Lower leg skin (tissue), 4 donors: ENCODE results near the gene EIF3M. TPM values are rescaled to one million over a fixed set of nuclear protein-coding genes. Genes with fewer than 3 reads are reported as not detected.
"Not testable (repeated sequence)": the region's sequence is repeated elsewhere in the genome, so short reads cannot be mapped to it uniquely, and the experiment has no call there.

Source experiments
- DNase-seq, 2 donors: peaks; one replicate each; pipeline ENCODE4 v3.0.0-alpha.2; 2019; ENCODE audit warnings: low spot score in 2 of 2
- H3K4me3 ChIP-seq: fragments of 200-600 bp; sonication (generic); 2 replicates; pipeline ENCODE4 v1.5.1; 2017; ENCODE audit warnings: mild to moderate bottlenecking, low read depth; ENCODE audit not compliant: poor library complexity, severe bottlenecking
- POLR2A ChIP-seq, 2 donors: fragments of 450-650 bp; IDR thresholded peaks; one replicate each; pipeline ENCODE4 v1.6.1; 2016 to 2017; ENCODE audit warnings: antibody characterized with exemption in 2 of 2, mild to moderate bottlenecking in 1 of 2, moderate library complexity in 1 of 2
- WGBS, 2 donors: methylation state at CpG; one replicate each; pipeline ENCODE4 v1.1.5; 2018; 5-methylcytosine and 5-hydroxymethylcytosine counted together
- intact Hi-C: fragments of 100-400 bp; cut with DNase I; formaldehyde crosslinking; loops from one replicate; pipeline ENCODE4 v1.15.0; 2023; ENCODE audit warnings: low total_unique reads
- total RNA-seq, 4 donors: library from RNA; depleted of rRNA; stranded (reverse); fragments of >200 nt; gene quantifications; one replicate each; pipeline ENCODE4 v1.1.0, GENCODE V29; 2016
- TF ChIP-seq, protein P1 (sequence below), 3 donors: fragments of 450-650 bp; IDR thresholded peaks; one replicate each; pipeline ENCODE4 v1.5.1; 2016; ENCODE audit warnings: antibody characterized with exemption in 3 of 3, mild to moderate bottlenecking in 3 of 3, moderate library complexity in 2 of 3

The EIF3M gene
- total RNA-seq, 4 donors from 2014 or later = 365 to 696 (median 419) TPM

DNA sequence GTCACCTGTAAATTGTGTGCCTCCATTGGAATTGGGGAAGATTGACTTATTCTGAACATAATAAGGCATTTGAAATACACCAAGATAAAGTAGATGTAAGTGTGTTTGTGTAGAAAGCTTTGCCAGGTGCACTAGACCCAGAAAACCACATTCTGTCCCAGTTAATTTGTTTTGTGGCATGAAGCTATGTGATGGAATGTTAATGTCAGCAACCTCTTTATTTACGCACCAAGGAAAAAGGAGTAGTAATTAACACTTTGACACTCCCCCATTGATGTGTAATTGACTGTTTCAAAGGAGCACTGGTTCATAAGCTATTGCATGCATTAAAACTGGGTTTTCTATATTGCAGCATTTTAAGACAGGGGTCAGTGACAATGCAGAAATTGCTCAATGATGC, 14.3 kb downstream of the EIF3M start:
- 83 to 90% methylated on average over 1 of the region's 1 CpG for whole genome bisulfite sequencing, 2 donors
- intact Hi-C loops = no loop called here

DNA sequence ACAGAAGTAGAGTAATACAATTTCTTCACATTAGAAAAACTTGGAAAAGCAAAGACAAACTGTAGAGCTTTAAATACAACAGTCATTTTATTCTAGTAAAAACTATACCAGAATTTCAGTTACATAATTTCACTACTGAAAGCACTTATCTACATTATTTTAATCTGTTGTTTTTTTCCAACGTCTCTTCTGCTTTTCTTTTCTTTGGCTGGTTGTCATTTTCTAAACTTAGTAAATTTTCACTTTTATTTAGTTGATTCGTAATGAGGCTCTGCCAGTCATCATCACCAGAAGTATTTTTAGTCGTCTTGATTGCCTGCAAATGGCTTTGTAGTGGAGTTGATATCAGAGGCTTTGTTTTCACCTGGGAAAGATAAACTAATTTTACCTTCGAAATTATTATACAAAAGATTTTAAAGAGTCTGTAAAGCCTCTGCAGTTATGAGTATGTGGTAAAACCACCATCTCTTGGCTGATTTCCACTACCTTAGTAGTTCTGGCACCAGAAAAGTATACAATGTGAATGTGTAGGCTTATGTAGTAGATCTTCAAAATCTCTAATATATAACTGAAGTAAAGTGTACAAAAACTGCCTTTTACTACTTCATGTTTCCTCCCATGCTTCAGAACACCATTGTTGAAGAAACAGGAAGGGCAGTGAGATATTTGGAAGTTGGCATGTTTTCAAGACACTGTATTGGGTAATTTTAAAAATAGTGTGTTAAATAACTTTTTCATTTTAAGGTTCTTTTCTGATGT, 19.2 kb downstream of the EIF3M start:
- no peak for DNase-seq
- H3K4me3 ChIP-seq = no peak overlapping the region
- WGBS, 2 donors = 60 to 63% methylated on average over 4 of the region's 4 CpGs
- TF ChIP-seq, protein P1, sequence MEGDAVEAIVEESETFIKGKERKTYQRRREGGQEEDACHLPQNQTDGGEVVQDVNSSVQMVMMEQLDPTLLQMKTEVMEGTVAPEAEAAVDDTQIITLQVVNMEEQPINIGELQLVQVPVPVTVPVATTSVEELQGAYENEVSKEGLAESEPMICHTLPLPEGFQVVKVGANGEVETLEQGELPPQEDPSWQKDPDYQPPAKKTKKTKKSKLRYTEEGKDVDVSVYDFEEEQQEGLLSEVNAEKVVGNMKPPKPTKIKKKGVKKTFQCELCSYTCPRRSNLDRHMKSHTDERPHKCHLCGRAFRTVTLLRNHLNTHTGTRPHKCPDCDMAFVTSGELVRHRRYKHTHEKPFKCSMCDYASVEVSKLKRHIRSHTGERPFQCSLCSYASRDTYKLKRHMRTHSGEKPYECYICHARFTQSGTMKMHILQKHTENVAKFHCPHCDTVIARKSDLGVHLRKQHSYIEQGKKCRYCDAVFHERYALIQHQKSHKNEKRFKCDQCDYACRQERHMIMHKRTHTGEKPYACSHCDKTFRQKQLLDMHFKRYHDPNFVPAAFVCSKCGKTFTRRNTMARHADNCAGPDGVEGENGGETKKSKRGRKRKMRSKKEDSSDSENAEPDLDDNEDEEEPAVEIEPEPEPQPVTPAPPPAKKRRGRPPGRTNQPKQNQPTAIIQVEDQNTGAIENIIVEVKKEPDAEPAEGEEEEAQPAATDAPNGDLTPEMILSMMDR (IDR thresholded peaks at IDR 0.05) = no peak
- TF ChIP-seq POLR2A (IDR thresholded peaks at IDR 0.05) = no peak
- intact Hi-C loops = no loop called here

More for the DNA sequence above, 14.3 kb downstream of the EIF3M start:
- DNase-seq = no peak
- TF ChIP-seq POLR2A (IDR thresholded peaks at IDR 0.05) = no peak
- TF ChIP-seq, protein P1 (IDR thresholded peaks at IDR 0.05) = no peak
- H3K4me3 ChIP-seq = no peak overlapping the region

DNA sequence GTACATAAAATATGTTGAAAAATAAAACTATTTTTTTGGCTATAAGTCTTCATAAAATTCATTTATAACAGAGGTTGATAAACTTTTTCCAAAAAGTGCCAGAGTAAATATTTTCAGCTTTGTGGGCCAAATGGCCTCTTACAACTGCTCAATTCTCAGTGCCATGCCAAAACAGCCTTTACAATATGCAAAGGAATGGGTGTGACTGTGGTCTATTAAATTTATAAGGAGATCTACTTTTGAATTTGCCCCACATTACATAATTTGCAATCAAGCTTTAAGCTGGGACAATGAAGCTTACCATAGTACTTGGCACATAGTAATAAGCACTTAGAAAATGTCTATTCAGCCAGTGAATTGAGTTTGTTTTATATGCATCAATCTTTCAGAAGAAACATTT, 22.6 kb downstream of the EIF3M start:
- H3K4me3 ChIP-seq = no peak overlapping the region
- no peak for DNase-seq
- TF ChIP-seq, protein P1 (IDR thresholded peaks at IDR 0.05) = no peak
- TF ChIP-seq POLR2A (IDR thresholded peaks at IDR 0.05) = no peak
- intact Hi-C loops = no loop called here

DNA sequence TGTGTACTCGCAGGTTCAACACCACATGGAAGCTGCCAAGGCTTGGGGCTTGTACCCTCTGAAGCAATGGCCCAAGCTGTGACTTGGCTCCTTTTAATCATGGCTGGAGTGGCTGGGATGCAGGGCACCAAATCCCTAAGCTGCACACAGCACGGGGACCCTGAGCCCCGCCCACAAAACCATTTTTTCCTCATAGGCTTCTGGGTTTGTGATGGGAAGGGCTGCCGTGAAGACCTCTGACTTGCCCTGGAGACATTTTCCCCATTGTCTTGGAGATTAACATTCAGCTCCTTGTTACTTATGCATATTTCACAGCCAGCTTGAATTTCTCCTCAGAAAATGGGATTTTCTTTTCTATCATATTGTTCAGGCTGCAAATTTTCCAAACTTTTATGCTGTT, 25.2 kb downstream of the EIF3M start:
- H3K4me3 ChIP-seq, DNase-seq, intact Hi-C loops: not testable (repeated sequence)
- WGBS, 2 donors = 96 to 97% methylated on average over 4 of the region's 4 CpGs

DNA sequence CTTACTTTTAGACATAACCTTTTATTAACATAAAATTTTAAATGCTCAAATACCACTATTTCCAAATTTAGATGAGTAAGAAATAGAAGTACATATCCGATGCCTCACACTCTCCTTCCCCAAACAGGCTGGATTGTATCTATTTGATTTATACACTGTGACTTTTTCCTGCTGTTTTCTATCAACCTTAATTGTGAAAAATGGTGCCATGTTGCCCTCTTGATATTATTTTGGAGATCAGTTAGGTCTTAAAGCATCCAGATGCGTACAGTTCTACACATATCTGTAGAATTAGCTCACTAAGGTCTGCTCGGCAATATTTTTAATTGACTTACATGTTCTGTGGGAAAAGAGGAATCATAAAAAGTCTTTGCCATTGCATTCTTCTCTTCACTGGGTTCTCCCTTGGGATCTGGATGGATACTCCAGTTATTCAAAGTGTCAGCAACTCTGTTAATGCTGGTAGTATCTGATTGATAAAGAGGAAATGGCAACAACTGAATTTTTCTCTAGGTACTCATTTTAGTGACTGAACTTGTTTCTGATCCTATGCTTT, 27.2 kb downstream of the EIF3M start:
- WGBS, 2 donors = 75 to 82% methylated on average over 3 of the region's 3 CpGs
- DNase-seq = no peak
- intact Hi-C loops = no loop called here
- no peak for TF ChIP-seq POLR2A (IDR thresholded peaks at IDR 0.05)
- TF ChIP-seq, protein P1 (IDR thresholded peaks at IDR 0.05) = no peak
- no peak overlapping the region for H3K4me3 ChIP-seq

DNA sequence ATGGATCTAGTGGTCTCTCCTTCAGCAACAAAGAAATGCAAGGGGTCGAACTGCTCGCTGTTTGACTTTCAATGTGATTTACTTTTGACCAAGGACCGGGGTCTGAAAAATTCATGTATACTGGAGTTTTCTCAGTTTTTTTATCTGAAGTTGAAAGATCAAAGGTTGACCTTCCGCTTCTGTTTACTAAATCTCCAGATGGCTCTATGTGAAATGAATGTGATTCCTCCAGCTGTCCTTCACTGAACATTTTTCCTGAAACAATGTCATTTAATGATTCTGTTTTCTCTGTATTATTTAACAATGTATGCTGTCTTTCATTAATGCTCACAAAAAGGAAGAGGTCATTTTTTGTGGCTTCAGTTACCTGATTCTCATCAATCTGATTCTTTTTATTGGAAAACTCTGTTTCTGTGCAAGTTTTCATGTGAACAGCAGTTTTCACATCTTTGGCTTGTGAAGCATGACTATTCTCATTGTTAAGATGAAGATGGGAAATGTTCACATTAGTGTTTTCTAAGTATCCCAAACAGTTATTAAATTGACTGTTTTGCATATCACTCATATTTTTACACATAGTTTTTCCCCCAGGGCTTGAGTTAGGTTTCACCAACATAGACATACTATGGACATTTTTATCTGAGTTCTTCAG, 30.0 kb downstream of the EIF3M start:
- no peak overlapping the region for H3K4me3 ChIP-seq
- intact Hi-C loops = no loop called here
- no peak for TF ChIP-seq POLR2A (IDR thresholded peaks at IDR 0.05)
- TF ChIP-seq, protein P1 (IDR thresholded peaks at IDR 0.05) = no peak
- DNase-seq = no peak
- 57 to 66% methylated on average over 4 of the region's 4 CpGs for WGBS, 2 donors
